GM21515 (cell line): Measurements from ENCODE around the gene ZC3H15.
"Not testable (repeated sequence)": the region's sequence is repeated elsewhere in the genome, so short reads cannot be mapped to it uniquely, and the experiment has no call there.

Source experiments
- ATAC-seq: cut with Tn5 transposase; IDR thresholded peaks from one replicate; pipeline ENCODE4 v1.9.1; 2021; ENCODE audit not compliant: unreplicated experiment

Gene ZC3H15

GRCh38 chr2:186485871-186486650 lies at the start of gene ZC3H15:
ZC3H15 (plus strand) TSS chr2:186486260; CDS start chr2:186486383, 123 bp downstream.
- peak; percentile 85 for ATAC-seq

GRCh38 chr2:186437719-186438118 lies 48.3 kb upstream of the ZC3H15 start:
- no peak for ATAC-seq

- ATAC-seq: not testable (repeated sequence)
Measured at GRCh38 chr2:186439673-186440095, 46.4 kb upstream of the ZC3H15 start.

GRCh38 chr2:186440506-186440905 lies 45.6 kb upstream of the ZC3H15 start:
- no peak for ATAC-seq

GRCh38 chr2:186442885-186443284 lies 43.2 kb upstream of the ZC3H15 start:
- no peak for ATAC-seq

GRCh38 chr2:186443851-186444250 lies 42.2 kb upstream of the ZC3H15 start:
- no peak for ATAC-seq

GRCh38 chr2:186445506-186445905 lies 40.6 kb upstream of the ZC3H15 start:
- ATAC-seq: no peak

GRCh38 chr2:186455613-186456012 lies 30.4 kb upstream of the ZC3H15 start:
- no peak for ATAC-seq

GRCh38 chr2:186456941-186457340 lies 29.1 kb upstream of the ZC3H15 start:
- no peak for ATAC-seq

GRCh38 chr2:186457908-186458307 lies 28.2 kb upstream of the ZC3H15 start:
- no peak for ATAC-seq

GRCh38 chr2:186459009-186459408 lies 27.1 kb upstream of the ZC3H15 start:
- no peak for ATAC-seq

GRCh38 chr2:186460465-186460864 lies 25.6 kb upstream of the ZC3H15 start:
- ATAC-seq: peak; percentile 77

- ATAC-seq: no peak
Measured at GRCh38 chr2:186466743-186467142, 19.3 kb upstream of the ZC3H15 start.

- ATAC-seq: no peak
Measured at GRCh38 chr2:186467421-186467820, 18.6 kb upstream of the ZC3H15 start.

GRCh38 chr2:186472722-186473493 lies 13.2 kb upstream of the ZC3H15 start:
- ATAC-seq: not testable (repeated sequence)

GRCh38 chr2:186474239-186474638 lies 11.8 kb upstream of the ZC3H15 start:
- not testable (repeated sequence) for ATAC-seq

- no peak for ATAC-seq
Measured at GRCh38 chr2:186477790-186478189, 8.3 kb upstream of the ZC3H15 start.

- ATAC-seq: no peak
Measured at GRCh38 chr2:186480991-186481390, 5.1 kb upstream of the ZC3H15 start.

- ATAC-seq: no peak
Measured at GRCh38 chr2:186484062-186484735, 1.9 kb upstream of the ZC3H15 start.

GRCh38 chr2:186485576-186485870 lies 537 bp upstream of the ZC3H15 start:
- no peak for ATAC-seq
